AG04450 (cell line): ENCODE data around the gene SAMD4A. TPM values are rescaled to one million over a fixed set of nuclear protein-coding genes. Genes with fewer than 3 reads are reported as not detected.

Experiments used
- polyA plus RNA-seq: library from polyadenylated mRNA; depleted of rRNA; stranded (reverse); fragments of >200 nt; gene quantifications from 2 replicates; pipeline ENCODE4 v1.2.3, GENCODE V29; 2011; rRNA removed

The SAMD4A gene
- polyA plus RNA-seq, 1 experiment = 12.7 TPM

Other genes starting within 250 kb of the SAMD4A start
- 20.8 and 28.9 TPM in 2 replicates for gene CDKN3, start 170.1 kb upstream of the SAMD4A start, polyA plus RNA-seq
- gene CNIH1, start 125.8 kb upstream of the SAMD4A start, polyA plus RNA-seq = 248 and 254 TPM in 2 replicates
- 34.2 and 49.2 TPM in 2 replicates for gene GMFB, start 78.1 kb upstream of the SAMD4A start, polyA plus RNA-seq
- gene CGRRF1, start 57.2 kb upstream of the SAMD4A start, polyA plus RNA-seq = 15.2 and 22.2 TPM in 2 replicates